ENCODE results near the gene L3MBTL4.

The L3MBTL4 gene

GRCh38 chr18:5939801-5940667 lies 474.7 kb downstream of the L3MBTL4 start:
- no peak for DNase-seq (ENCODE audit: insufficient read length, low spot score)
- FAIRE-seq, result no peak
- TF ChIP-seq TAF1 (IDR thresholded peaks at IDR 0.05; ENCODE audit: low read depth, low read length), result no peak

GRCh38 chr18:5937795-5938194 lies 476.9 kb downstream of the L3MBTL4 start:
- FAIRE-seq (no peak), DNase-seq (ENCODE audit: insufficient read length, low spot score) (no peak)
- TF ChIP-seq POU2F2 (IDR thresholded peaks at IDR 0.05; ENCODE audit: low read depth, low read length) (no peak), POLR2AphosphoS5 (IDR thresholded peaks at IDR 0.05; ENCODE audit: low read depth, low read length) (no peak), TAF1 (IDR thresholded peaks at IDR 0.05; ENCODE audit: low read depth, low read length) (no peak), SPI1 (IDR thresholded peaks at IDR 0.05; ENCODE audit: low read depth, low read length) (no peak)

DNA sequence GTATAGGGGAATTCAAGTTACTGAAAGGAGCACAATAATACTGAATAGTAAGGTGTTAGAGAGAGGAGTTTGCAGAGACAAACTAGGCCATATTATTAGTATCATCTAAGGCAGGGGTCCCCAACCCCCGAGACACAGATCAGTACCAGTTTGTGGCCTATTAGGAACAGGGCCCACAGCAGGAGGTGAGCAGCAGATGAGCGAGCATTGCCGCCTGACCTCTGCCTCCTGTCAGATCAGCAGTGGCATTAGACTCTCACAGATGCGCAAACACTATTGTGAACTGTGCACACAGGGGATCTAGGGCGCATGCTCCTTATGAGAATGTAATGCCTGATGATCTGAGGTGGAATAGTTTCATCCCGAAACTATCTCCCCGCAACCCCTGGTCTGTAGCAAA lies 477.6 kb downstream of the L3MBTL4 start:
- DNase-seq (ENCODE audit: insufficient read length, low spot score), result no peak
- no peak for FAIRE-seq
- no peak for TF ChIP-seq TAF1 (IDR thresholded peaks at IDR 0.05; ENCODE audit: low read depth, low read length)
- TF ChIP-seq PAX5 (IDR thresholded peaks at IDR 0.05; ENCODE audit: insufficient read depth, low read length, severe bottlenecking), result no peak
- TF ChIP-seq POLR2AphosphoS5 (IDR thresholded peaks at IDR 0.05; ENCODE audit: low read depth, low read length), result no peak
- no peak for TF ChIP-seq SPI1 (IDR thresholded peaks at IDR 0.05; ENCODE audit: low read depth, low read length)
- no peak for TF ChIP-seq POLR2A (IDR thresholded peaks at IDR 0.05; ENCODE audit: low read depth, low read length)
- no peak for TF ChIP-seq POU2F2 (IDR thresholded peaks at IDR 0.05; ENCODE audit: low read depth, low read length)

DNA sequence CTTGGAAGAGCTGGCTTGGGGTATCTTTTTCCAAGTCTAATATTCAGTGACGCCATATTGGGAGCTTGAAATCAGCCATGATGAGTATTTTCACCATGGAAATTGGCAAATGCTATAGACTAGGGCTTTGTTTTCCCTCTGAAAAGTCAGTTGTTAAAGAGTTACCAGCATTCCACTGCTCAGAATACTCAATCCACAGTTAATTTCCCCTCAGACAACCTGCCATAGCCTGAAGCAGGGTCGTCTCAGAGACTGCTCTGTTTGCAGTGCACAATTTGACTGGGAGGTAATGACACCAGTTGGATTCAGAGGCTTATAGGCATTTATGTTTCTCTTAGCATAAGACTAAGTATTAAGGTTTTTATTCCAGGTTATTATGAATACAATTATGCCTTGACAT lies 483.9 kb downstream of the L3MBTL4 start:
- FAIRE-seq (no peak), DNase-seq (ENCODE audit: insufficient read length, low spot score) (no peak)
- TF ChIP-seq SPI1 (IDR thresholded peaks at IDR 0.05; ENCODE audit: low read depth, low read length), result no peak
- TF ChIP-seq TAF1 (IDR thresholded peaks at IDR 0.05; ENCODE audit: low read depth, low read length), result no peak
- TF ChIP-seq POU2F2 (IDR thresholded peaks at IDR 0.05; ENCODE audit: low read depth, low read length), result no peak
- TF ChIP-seq POLR2AphosphoS5 (IDR thresholded peaks at IDR 0.05; ENCODE audit: low read depth, low read length), result no peak
- TF ChIP-seq PAX5 (IDR thresholded peaks at IDR 0.05; ENCODE audit: insufficient read depth, low read length, severe bottlenecking), result no peak
- TF ChIP-seq POLR2A (IDR thresholded peaks at IDR 0.05; ENCODE audit: low read depth, low read length), result no peak

DNA sequence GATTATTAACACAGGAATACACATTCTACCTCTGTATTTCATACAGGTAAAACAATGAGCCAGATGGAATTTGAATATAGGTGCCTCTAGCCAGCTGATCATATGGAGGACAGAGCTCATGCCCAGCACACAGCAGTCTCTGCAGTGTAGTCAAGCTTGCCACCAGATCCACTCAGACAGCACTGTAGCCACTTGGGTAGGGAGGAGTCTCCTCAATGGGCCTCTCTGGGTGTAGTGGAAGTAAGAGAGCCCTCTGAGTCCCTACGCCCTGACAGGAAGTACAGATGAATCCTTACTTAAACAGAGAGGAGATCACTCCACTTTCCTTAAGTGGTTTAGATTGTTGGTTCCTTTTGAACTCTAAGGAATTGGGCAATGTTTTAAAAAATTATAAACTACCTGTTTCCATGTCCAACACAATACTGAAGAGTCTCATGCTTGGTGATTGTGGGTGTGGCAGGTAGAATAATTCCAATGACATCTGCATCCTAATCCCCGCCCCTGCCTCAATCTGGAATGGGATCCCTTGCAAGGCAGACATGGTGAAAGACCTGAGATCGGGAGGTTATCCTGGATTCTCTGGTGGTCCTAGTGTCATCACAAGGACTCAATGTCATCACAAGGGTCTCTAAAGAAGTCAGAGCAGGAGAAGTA lies 496.4 kb downstream of the L3MBTL4 start:
- DNase-seq (ENCODE audit: insufficient read length, low spot score), result no peak
- no peak for FAIRE-seq
- TF ChIP-seq SPI1 (IDR thresholded peaks at IDR 0.05; ENCODE audit: low read depth, low read length), result no peak
- no peak for TF ChIP-seq TAF1 (IDR thresholded peaks at IDR 0.05; ENCODE audit: low read depth, low read length)
- TF ChIP-seq POU2F2 (IDR thresholded peaks at IDR 0.05; ENCODE audit: low read depth, low read length), result no peak
- TF ChIP-seq PAX5 (IDR thresholded peaks at IDR 0.05; ENCODE audit: insufficient read depth, low read length, severe bottlenecking), result no peak
- TF ChIP-seq POLR2AphosphoS5 (IDR thresholded peaks at IDR 0.05; ENCODE audit: low read depth, low read length), result no peak
- TF ChIP-seq POLR2A (IDR thresholded peaks at IDR 0.05; ENCODE audit: low read depth, low read length), result no peak

DNA sequence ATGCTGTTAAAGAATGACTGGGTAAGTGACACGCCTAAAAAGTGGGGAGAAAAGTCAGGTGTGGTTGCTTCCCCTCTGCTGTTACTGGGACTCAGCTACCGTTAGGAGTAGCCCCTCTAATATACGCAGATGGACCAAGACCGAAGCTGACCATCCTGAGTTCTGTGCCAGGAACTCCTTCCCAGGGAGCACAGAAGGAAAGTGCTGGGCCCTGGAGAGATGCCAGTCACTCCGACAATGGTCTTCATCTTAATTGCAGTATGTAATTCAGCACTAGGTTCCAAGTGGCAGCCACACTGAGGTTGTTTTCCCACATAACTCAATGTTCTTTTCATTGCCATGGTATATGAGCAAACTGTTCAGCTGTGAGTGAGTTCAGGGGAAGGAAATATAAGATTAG lies 499.8 kb downstream of the L3MBTL4 start:
- no peak for TF ChIP-seq PAX5 (IDR thresholded peaks at IDR 0.05; ENCODE audit: insufficient read depth, low read length, severe bottlenecking)
- no peak for TF ChIP-seq TAF1 (IDR thresholded peaks at IDR 0.05; ENCODE audit: low read depth, low read length)
- TF ChIP-seq SPI1 (IDR thresholded peaks at IDR 0.05; ENCODE audit: low read depth, low read length), result no peak
- TF ChIP-seq POLR2A (IDR thresholded peaks at IDR 0.05; ENCODE audit: low read depth, low read length), result no peak
- TF ChIP-seq POU2F2 (IDR thresholded peaks at IDR 0.05; ENCODE audit: low read depth, low read length), result no peak
- no peak for TF ChIP-seq POLR2AphosphoS5 (IDR thresholded peaks at IDR 0.05; ENCODE audit: low read depth, low read length)
- DNase-seq (ENCODE audit: insufficient read length, low spot score), result no peak
- no peak for FAIRE-seq

GRCh38 chr18:5914016-5914415 lies 500.7 kb downstream of the L3MBTL4 start:
- no peak for FAIRE-seq
- DNase-seq (ENCODE audit: insufficient read length, low spot score), result no peak
- TF ChIP-seq PAX5 (IDR thresholded peaks at IDR 0.05; ENCODE audit: insufficient read depth, low read length, severe bottlenecking) (no peak), TAF1 (IDR thresholded peaks at IDR 0.05; ENCODE audit: low read depth, low read length) (no peak), POLR2A (IDR thresholded peaks at IDR 0.05; ENCODE audit: low read depth, low read length) (no peak), SPI1 (IDR thresholded peaks at IDR 0.05; ENCODE audit: low read depth, low read length) (no peak), POLR2AphosphoS5 (IDR thresholded peaks at IDR 0.05; ENCODE audit: low read depth, low read length) (no peak), POU2F2 (IDR thresholded peaks at IDR 0.05; ENCODE audit: low read depth, low read length) (no peak)

DNA sequence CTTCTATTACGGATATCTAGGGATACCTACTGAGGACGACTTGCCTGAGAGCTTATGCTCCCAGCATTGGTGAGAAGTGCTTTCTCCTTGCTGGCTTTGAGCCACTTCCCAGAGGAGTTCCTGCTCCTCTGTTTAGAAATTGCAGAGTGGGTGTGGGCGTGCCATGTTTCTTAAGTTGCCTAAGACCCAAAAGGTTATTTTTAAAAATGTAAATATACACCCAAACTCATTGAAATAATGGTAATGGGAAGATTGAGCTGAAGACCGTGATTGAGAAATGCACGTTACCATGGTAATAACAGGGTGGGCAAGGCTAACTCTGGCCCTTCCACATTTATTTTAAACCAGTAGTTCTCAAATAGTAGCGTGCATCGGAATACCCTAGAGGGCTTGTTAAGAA lies 502.1 kb downstream of the L3MBTL4 start:
- TF ChIP-seq PAX5 (IDR thresholded peaks at IDR 0.05; ENCODE audit: insufficient read depth, low read length, severe bottlenecking), result no peak
- no peak for TF ChIP-seq SPI1 (IDR thresholded peaks at IDR 0.05; ENCODE audit: low read depth, low read length)
- no peak for TF ChIP-seq POU2F2 (IDR thresholded peaks at IDR 0.05; ENCODE audit: low read depth, low read length)
- TF ChIP-seq POLR2A (IDR thresholded peaks at IDR 0.05; ENCODE audit: low read depth, low read length), result no peak
- no peak for TF ChIP-seq TAF1 (IDR thresholded peaks at IDR 0.05; ENCODE audit: low read depth, low read length)
- no peak for TF ChIP-seq POLR2AphosphoS5 (IDR thresholded peaks at IDR 0.05; ENCODE audit: low read depth, low read length)
- FAIRE-seq, result no peak
- no peak for DNase-seq (ENCODE audit: insufficient read length, low spot score)

DNA sequence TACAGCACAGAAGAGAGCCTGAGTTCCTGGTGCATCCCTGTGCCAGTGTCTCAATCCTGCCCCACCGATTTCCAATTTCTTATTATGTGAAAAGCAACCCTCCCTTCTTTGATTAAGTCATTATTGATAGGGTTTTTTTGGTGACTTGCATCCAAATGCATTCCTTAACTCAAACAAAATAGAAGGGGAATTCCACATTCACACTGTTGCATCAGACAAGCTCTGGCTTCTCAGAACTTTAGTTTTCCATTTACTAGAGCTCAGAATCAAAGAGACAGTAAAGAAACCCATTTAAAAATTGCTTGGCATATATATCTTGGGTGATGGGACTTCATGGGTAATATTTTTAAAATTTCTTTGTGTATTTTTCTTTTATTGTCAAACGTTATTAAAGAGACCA lies 505.6 kb downstream of the L3MBTL4 start:
- FAIRE-seq, result no peak
- no peak for TF ChIP-seq POLR2AphosphoS5 (IDR thresholded peaks at IDR 0.05; ENCODE audit: low read depth, low read length)
- no peak for TF ChIP-seq SPI1 (IDR thresholded peaks at IDR 0.05; ENCODE audit: low read depth, low read length)
- no peak for TF ChIP-seq POU2F2 (IDR thresholded peaks at IDR 0.05; ENCODE audit: low read depth, low read length)
- no peak for TF ChIP-seq TAF1 (IDR thresholded peaks at IDR 0.05; ENCODE audit: low read depth, low read length)
- no peak for TF ChIP-seq PAX5 (IDR thresholded peaks at IDR 0.05; ENCODE audit: insufficient read depth, low read length, severe bottlenecking)
- TF ChIP-seq POLR2A (IDR thresholded peaks at IDR 0.05; ENCODE audit: low read depth, low read length), result no peak
- no peak for DNase-seq (ENCODE audit: insufficient read length, low spot score)

All from GM12891 (cell line).